HEK293 (cell line): ENCODE measurements around the gene HNRNPA2B1.

Source experiments
- CTCF ChIA-PET: fragments of 350-600 bp; formaldehyde crosslinking; extraction: SDS; loops from one replicate; lab custom pipeline; 2021; ENCODE audit warnings: antibody characterized with exemption; lab: Yijun Ruan, JAX
- POLR2A ChIA-PET: fragments of 300-600 bp; formaldehyde crosslinking; extraction: SDS; loops from one replicate; lab custom pipeline; 2020; ENCODE audit warnings: antibody characterized with exemption, inconsistent platforms; lab: Yijun Ruan, JAX
- H3K27ac ChIP-seq: fragments of 200-500 bp; sonication (Bioruptor generic); 2 replicates; pipeline ENCODE4 v1.5.1; 2014; ENCODE audit warnings: low read depth, low read length, control low read depth, inconsistent platforms; ENCODE audit errors: extremely low read depth
- H3K36me3 ChIP-seq, 2 experiments: fragments of 200-500 bp in 1 of 2; sonication (Bioruptor generic) in 1 of 2; 1 replicate in 1 of 2; 2 replicates in 1 of 2; pipeline ENCODE4 v1.5.1; 2014 to 2017; ENCODE audit warnings: inconsistent platforms in 2 of 2, low read length in 2 of 2; ENCODE audit not compliant: control insufficient read depth in 2 of 2, insufficient read depth in 1 of 2
- H3K4me1 ChIP-seq: fragments of 200-500 bp; sonication (Bioruptor generic); 2 replicates; pipeline ENCODE4 v1.5.1; 2014; ENCODE audit warnings: mild to moderate bottlenecking, low read length, inconsistent platforms; ENCODE audit not compliant: control insufficient read depth, insufficient read depth
- H3K4me3 ChIP-seq: 2 replicates; pipeline ENCODE4 v1.5.1; 2011; ENCODE audit warnings: low read depth, mild to moderate bottlenecking, control low read depth, low read length, moderate library complexity
- H3K9me3 ChIP-seq: fragments of 200-500 bp; sonication (Bioruptor generic); 2 replicates; pipeline ENCODE4 v1.5.1; 2014; ENCODE audit warnings: low read depth, low read length, inconsistent platforms; ENCODE audit not compliant: control insufficient read depth, insufficient read depth
- BCL6B ChIP-seq: fragments of 450-650 bp; formaldehyde crosslinking; IDR thresholded peaks from 2 replicates; pipeline ENCODE4 v1.5.1; 2017; ENCODE audit warnings: missing biosample characterization, missing genetic modification characterization
- INSM2 ChIP-seq: fragments of 450-650 bp; formaldehyde crosslinking; IDR thresholded peaks from 2 replicates; pipeline ENCODE4 v1.5.1; 2016; ENCODE audit warnings: missing biosample characterization, missing genetic modification characterization
- PBX3 ChIP-seq: sonication (generic); formaldehyde crosslinking; IDR thresholded peaks from 2 replicates; pipeline ENCODE4 v1.8.1; 2022; ENCODE audit warnings: mild to moderate bottlenecking, moderate library complexity, missing genetic modification reagents
- PRDM10 ChIP-seq: fragments of 450-650 bp; formaldehyde crosslinking; IDR thresholded peaks from 2 replicates; pipeline ENCODE4 v1.5.1; 2016; ENCODE audit warnings: missing biosample characterization, missing genetic modification characterization
- ZBTB17 ChIP-seq: fragments of 450-650 bp; formaldehyde crosslinking; IDR thresholded peaks from 2 replicates; pipeline ENCODE4 v1.5.1; 2016; ENCODE audit warnings: missing biosample characterization, missing genetic modification characterization
- ZNF121 ChIP-seq: fragments of 450-650 bp; formaldehyde crosslinking; IDR thresholded peaks from 2 replicates; pipeline ENCODE4 v1.5.1; 2016; ENCODE audit warnings: missing biosample characterization, missing genetic modification characterization
- ZNF202 ChIP-seq: fragments of 450-650 bp; formaldehyde crosslinking; IDR thresholded peaks from 2 replicates; pipeline ENCODE4 v1.5.1; 2016; ENCODE audit warnings: missing biosample characterization, missing genetic modification characterization, borderline replicate concordance
- ZNF211 ChIP-seq: fragments of 450-650 bp; formaldehyde crosslinking; IDR thresholded peaks from 2 replicates; pipeline ENCODE4 v1.5.1; 2016; ENCODE audit warnings: low read depth, missing biosample characterization, missing genetic modification characterization
- ZNF223 ChIP-seq: fragments of 450-650 bp; formaldehyde crosslinking; IDR thresholded peaks from 2 replicates; pipeline ENCODE4 v1.5.1; 2016; ENCODE audit warnings: missing biosample characterization, missing genetic modification characterization
- ZNF292 ChIP-seq: fragments of 450-650 bp; formaldehyde crosslinking; IDR thresholded peaks from 2 replicates; pipeline ENCODE4 v1.5.1; 2016; ENCODE audit warnings: low read depth, missing biosample characterization, missing genetic modification characterization, borderline replicate concordance
- ZNF335 ChIP-seq: fragments of 450-650 bp; formaldehyde crosslinking; conservative IDR thresholded peaks from 2 replicates; pipeline ENCODE4 v1.5.1; 2016; ENCODE audit warnings: missing biosample characterization, missing genetic modification characterization
- ZNF362 ChIP-seq: fragments of 450-650 bp; formaldehyde crosslinking; IDR thresholded peaks from 2 replicates; pipeline ENCODE4 v1.5.1; 2016; ENCODE audit warnings: missing biosample characterization, missing genetic modification characterization
- ZNF623 ChIP-seq: fragments of 450-650 bp; formaldehyde crosslinking; IDR thresholded peaks from 2 replicates; pipeline ENCODE4 v1.5.1; 2016; ENCODE audit warnings: missing biosample characterization, missing genetic modification characterization
- ZNF629 ChIP-seq: fragments of 450-650 bp; formaldehyde crosslinking; IDR thresholded peaks from 2 replicates; pipeline ENCODE4 v1.5.1; 2017; ENCODE audit warnings: missing biosample characterization, missing genetic modification characterization
- ZNF837 ChIP-seq: fragments of 450-650 bp; formaldehyde crosslinking; IDR thresholded peaks from 2 replicates; pipeline ENCODE4 v1.5.1; 2016; ENCODE audit warnings: missing biosample characterization, missing genetic modification characterization

HNRNPA2B1 gene

GRCh38 chr7:26180792-26181198, 19.8 kb downstream of the HNRNPA2B1 start:
- Histone ChIP-seq H3K4me1 (no peaks in the 10 kb centered on the region), H3K27ac (no peak overlapping the region), H3K36me3 (peaks cover 0 to 4% of the 10 kb centered on the region in 2 experiments; a peak in 1 of 3 replicates), H3K4me3 (no peak overlapping the region), H3K9me3 (no peaks in the 10 kb centered on the region)
- POLR2A ChIA-PET, result interaction anchor here (1.6 kb wide), 1 partner anchor 14 kb away, joined by 3 read pairs; no protein-coding TSS in a partner anchor
- TF ChIP-seq BCL6B (tag by site-specific recombination) (no peak), ZNF629 (tag by site-specific recombination) (peak; percentile 32; the same call in 1 of the 2 replicates), ZBTB17 (tag by site-specific recombination) (no peak), ZNF211 (tag by site-specific recombination) (no peak)
- TF ChIP-seq, all 188 proteins: peak for 1
- CTCF ChIA-PET, result interaction anchor here (0.9 to 1.6 kb wide), 4 partner anchors 18 to 184 kb away, joined by 3 to 10 read pairs (median 4); partner anchors contain the start of gene NFE2L3

GRCh38 chr7:26179826-26180497, 20.6 kb downstream of the HNRNPA2B1 start:
- CTCF ChIA-PET, result interaction anchor here (0.5 to 1.6 kb wide), 4 partner anchors 18 to 185 kb away, joined by 3 to 10 read pairs (median 4); no protein-coding TSS in a partner anchor

GRCh38 chr7:26179422-26179821, 21.1 kb downstream of the HNRNPA2B1 start:
- Histone ChIP-seq H3K27ac (no peak overlapping the region), H3K36me3 (no peaks in the 10 kb centered on the region), H3K4me3 (no peak overlapping the region), H3K9me3 (no peaks in the 10 kb centered on the region), H3K4me1 (no peaks in the 10 kb centered on the region)
- POLR2A ChIA-PET, result interaction anchor here (0.6 to 1.6 kb wide), 2 partner anchors 13 to 16 kb away, joined by 3 read pairs; no protein-coding TSS in a partner anchor
- CTCF ChIA-PET, result interaction anchor here (0.5 to 1.2 kb wide), 2 partner anchors 18 to 88 kb away, joined by 3 to 5 read pairs; no protein-coding TSS in a partner anchor
- no peak for TF ChIP-seq PRDM10 (tag by site-specific recombination)
- TF ChIP-seq ZNF121, result 0 out of 2 replicates have a peak, but pooled peaks have one; percentile 18
- TF ChIP-seq ZNF362 (tag by site-specific recombination), result no peak

More at GRCh38 chr7:26179826-26180497, 20.6 kb downstream of the HNRNPA2B1 start:
- TF ChIP-seq INSM2, result no peak
- TF ChIP-seq ZNF623 (tag by site-specific recombination), result no peak
- TF ChIP-seq ZNF202 (tag by site-specific recombination), result no peak
- TF ChIP-seq PBX3 (CRISPR knock-in tag), result no peak
- no peak for TF ChIP-seq ZNF292
- no peak for TF ChIP-seq ZNF335 (tag by site-specific recombination)
- no peak for TF ChIP-seq ZNF837 (tag by site-specific recombination)
- no peak for TF ChIP-seq ZNF223
- Histone ChIP-seq H3K4me1 (no peaks in the 10 kb centered on the region), H3K27ac (no peak overlapping the region), H3K4me3 (no peak overlapping the region), H3K36me3 (peaks cover 0 to 2% of the 10 kb centered on the region in 2 experiments; a peak in 1 of 3 replicates), H3K9me3 (no peaks in the 10 kb centered on the region)
- POLR2A ChIA-PET, result interaction anchor here (0.6 to 1.6 kb wide), 2 partner anchors 14 to 15 kb away, joined by 3 read pairs; no protein-coding TSS in a partner anchor
